HUDEP-2 (cell line): ENCODE results near the gene ANKRD20A1.
"Not testable (repeated sequence)": the region's sequence is repeated elsewhere in the genome, so short reads cannot be mapped to it uniquely, and the experiment has no call there.

ENCODE experiments used
- DNase-seq, 76 experiments: peaks; one replicate each; lab custom pipeline; 2025; ENCODE audit not compliant: unreplicated experiment in 76 of 76; lab: John Stamatoyannopoulos, UW

ANKRD20A1 gene

DNA sequence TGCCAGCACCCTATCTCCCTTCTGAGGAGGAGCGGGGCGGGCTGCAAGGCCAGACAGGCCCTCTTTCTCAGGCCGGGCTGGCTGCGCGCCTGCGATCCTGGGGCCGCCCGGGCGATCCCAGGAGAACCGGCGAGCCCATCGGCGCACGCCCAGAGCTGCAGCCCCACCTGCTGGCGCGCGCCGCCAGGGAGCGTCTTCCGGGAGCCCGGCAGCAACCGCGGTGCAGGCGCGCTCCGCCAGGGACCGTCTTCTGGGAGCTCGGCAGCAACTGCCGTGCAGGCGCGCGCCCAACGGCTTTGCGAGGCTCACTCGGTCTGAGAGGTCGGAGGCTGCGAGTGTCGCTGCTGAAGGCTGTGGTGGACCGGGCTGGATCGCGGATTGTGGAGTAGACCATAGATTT, at the start of gene ANKRD20A1:
Gene ANKRD20A1, plus strand, starts transcription at position 61 of the 400 bp plus-strand sequence. CDS start 496 bp downstream, outside the sequence.
- not testable (repeated sequence) for DNase-seq

GRCh38 chr9:67832088-67832487, 26.6 kb upstream of the ANKRD20A1 start:
- DNase-seq: not testable (repeated sequence)
